Measurements from ENCODE around the gene MYRIP.

The MYRIP gene

DNA sequence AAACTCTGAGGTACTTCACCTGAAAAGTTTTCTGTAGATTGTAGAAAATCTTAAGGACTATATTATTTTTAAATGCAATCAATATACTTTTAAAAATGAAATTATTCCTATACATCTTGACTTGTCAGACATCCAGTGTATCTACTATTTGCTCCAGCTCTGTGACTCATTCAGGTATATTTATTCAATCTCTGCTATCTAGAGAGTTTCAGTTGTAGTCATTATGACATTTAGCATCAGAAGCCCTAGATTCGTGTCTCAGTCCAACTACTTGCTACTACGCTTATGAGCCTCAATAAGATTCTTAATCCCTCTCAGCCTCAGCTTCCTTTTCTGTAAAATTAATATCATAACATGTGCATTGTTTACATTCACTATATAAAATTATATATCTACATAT lies 477.8 kb downstream of the MYRIP start:
- Histone ChIP-seq H3K27me3 (replicated peaks; ENCODE audit: control insufficient read depth, insufficient read depth, low read length, poor library complexity, severe bottlenecking) (no peaks in the 10 kb centered on the region), H3K4me1 (ENCODE audit: control insufficient read depth, insufficient read depth, low read length, poor library complexity, severe bottlenecking) (no peaks in the 10 kb centered on the region), H3K4me3 (ENCODE audit: insufficient read depth, low read depth, low read length, poor library complexity, severe bottlenecking) (no peak overlapping the region), H3K27ac (ENCODE audit: insufficient read depth, low read length, poor library complexity, severe bottlenecking) (no peak overlapping the region), H3K36me3 (ENCODE audit: control insufficient read depth, insufficient read depth, low read length) (no peaks in the 10 kb centered on the region), H3K9me3 (ENCODE audit: control insufficient read depth, low read length) (no peaks in the 10 kb centered on the region)
- no peak for DNase-seq

DNA sequence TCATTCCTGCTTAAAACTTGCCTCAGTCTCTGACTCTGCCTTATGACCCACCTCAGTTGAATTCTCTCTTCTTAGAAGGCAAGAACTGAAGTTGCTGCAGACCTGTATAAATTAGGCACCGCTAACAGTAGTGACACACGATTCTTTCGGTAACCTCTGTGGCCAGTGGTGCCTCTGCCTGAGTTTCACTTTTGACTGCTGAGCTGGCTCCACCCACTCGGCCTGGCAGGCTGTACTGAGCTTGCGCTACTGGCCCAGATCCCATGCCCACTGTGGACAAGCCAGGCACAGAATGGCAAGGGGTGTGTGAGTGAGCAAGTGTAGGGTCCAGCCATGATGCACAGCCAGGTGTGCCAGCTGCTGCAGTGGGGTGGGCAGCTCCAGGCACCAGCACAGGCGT lies 481.0 kb downstream of the MYRIP start:
- DNase-seq = no peak
- no peaks in the 10 kb centered on the region for H3K36me3 ChIP-seq (ENCODE audit: control insufficient read depth, insufficient read depth, low read length)
- no peak overlapping the region for H3K27ac ChIP-seq (ENCODE audit: insufficient read depth, low read length, poor library complexity, severe bottlenecking)
- no peak overlapping the region for H3K4me3 ChIP-seq (ENCODE audit: insufficient read depth, low read depth, low read length, poor library complexity, severe bottlenecking)
- H3K4me1 ChIP-seq (ENCODE audit: control insufficient read depth, insufficient read depth, low read length, poor library complexity, severe bottlenecking) = no peaks in the 10 kb centered on the region
- no peaks in the 10 kb centered on the region for H3K9me3 ChIP-seq (ENCODE audit: control insufficient read depth, low read length)
- H3K27me3 ChIP-seq (replicated peaks; ENCODE audit: control insufficient read depth, insufficient read depth, low read length, poor library complexity, severe bottlenecking) = no peaks in the 10 kb centered on the region

DNA sequence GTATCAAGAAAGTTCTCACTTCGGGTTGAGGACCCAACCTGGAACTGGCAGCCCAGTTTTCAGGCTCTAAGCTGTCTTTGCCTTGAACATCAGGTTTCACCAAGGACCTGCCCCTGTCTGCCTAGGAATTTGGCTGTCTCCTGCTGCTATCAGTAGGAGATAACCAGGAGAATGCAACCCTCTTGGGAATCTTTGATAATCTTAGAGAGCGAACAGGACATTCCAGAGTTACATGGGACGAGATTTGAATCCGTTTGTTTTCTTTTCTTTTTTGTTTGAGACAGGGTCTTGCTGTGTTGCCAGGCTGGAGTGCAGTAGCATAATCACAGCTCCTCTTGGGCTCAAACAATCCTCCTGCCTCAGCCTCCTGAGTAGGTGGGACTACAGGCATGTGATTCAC lies 482.1 kb downstream of the MYRIP start:
- DNase-seq = no peak
- no peaks in the 10 kb centered on the region for H3K4me1 ChIP-seq (ENCODE audit: control insufficient read depth, insufficient read depth, low read length, poor library complexity, severe bottlenecking)
- H3K27me3 ChIP-seq (replicated peaks; ENCODE audit: control insufficient read depth, insufficient read depth, low read length, poor library complexity, severe bottlenecking) = no peaks in the 10 kb centered on the region
- no peaks in the 10 kb centered on the region for H3K9me3 ChIP-seq (ENCODE audit: control insufficient read depth, low read length)
- H3K4me3 ChIP-seq (ENCODE audit: insufficient read depth, low read depth, low read length, poor library complexity, severe bottlenecking) = no peak overlapping the region
- no peaks in the 10 kb centered on the region for H3K36me3 ChIP-seq (ENCODE audit: control insufficient read depth, insufficient read depth, low read length)
- no peak overlapping the region for H3K27ac ChIP-seq (ENCODE audit: insufficient read depth, low read length, poor library complexity, severe bottlenecking)

DNA sequence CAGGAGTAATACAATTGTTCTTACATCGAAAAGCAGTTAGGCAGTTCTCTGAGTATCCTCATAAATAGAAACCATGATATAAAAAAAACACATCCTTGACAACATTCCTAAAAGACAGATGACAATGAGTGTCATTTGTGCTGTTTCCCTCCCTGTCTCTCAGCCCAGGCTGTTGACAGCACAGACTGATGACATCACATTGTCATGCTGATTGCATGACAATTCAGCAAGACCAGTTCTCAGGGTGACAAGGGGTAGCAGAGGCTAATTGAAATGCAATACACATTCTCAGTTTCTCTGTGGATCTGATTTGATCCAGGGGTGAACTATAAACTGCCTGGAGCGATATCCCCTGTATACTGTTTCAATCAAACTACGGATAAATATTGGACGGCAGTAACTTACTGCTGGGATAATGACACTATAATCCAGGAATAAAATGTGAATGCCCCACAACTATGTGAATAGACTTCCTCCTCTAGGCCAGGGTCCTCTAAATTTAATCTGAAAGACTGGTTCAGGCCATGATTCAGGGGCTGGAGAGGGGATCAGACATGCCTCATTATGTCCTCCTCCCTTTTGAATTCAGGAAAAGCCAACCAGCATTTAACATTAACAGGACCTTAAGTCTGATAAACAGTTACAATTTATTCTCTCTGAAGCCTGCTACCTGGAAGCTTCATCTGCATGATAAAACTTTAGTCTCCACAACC lies 483.4 kb downstream of the MYRIP start:
- Histone ChIP-seq H3K9me3 (ENCODE audit: control insufficient read depth, low read length) (no peaks in the 10 kb centered on the region), H3K4me3 (ENCODE audit: insufficient read depth, low read depth, low read length, poor library complexity, severe bottlenecking) (no peak overlapping the region), H3K36me3 (ENCODE audit: control insufficient read depth, insufficient read depth, low read length) (no peaks in the 10 kb centered on the region), H3K4me1 (ENCODE audit: control insufficient read depth, insufficient read depth, low read length, poor library complexity, severe bottlenecking) (no peaks in the 10 kb centered on the region), H3K27me3 (replicated peaks; ENCODE audit: control insufficient read depth, insufficient read depth, low read length, poor library complexity, severe bottlenecking) (no peaks in the 10 kb centered on the region), H3K27ac (ENCODE audit: insufficient read depth, low read length, poor library complexity, severe bottlenecking) (no peak overlapping the region)
- no peak for DNase-seq

DNA sequence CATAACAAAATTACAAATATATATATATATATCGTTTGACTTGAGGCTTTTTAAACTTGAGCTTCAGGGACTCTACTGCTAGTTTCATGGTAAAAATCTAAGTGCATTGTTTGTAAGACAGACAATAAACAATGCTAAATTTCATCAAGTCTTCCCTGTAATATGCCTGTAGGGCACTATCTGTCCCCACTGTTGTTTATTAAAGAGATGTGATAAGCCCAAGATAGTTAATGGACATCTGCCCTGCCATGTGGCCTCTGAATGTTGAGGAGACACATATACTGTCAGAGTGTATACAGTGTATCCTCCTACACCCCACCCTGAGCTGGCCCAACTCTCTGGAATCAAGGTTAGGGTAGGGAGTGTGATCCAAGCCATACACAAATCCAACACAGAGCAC lies 485.0 kb downstream of the MYRIP start:
- Histone ChIP-seq H3K36me3 (ENCODE audit: control insufficient read depth, insufficient read depth, low read length) (no peaks in the 10 kb centered on the region), H3K4me1 (ENCODE audit: control insufficient read depth, insufficient read depth, low read length, poor library complexity, severe bottlenecking) (no peaks in the 10 kb centered on the region), H3K27ac (ENCODE audit: insufficient read depth, low read length, poor library complexity, severe bottlenecking) (no peak overlapping the region), H3K9me3 (ENCODE audit: control insufficient read depth, low read length) (no peaks in the 10 kb centered on the region), H3K4me3 (ENCODE audit: insufficient read depth, low read depth, low read length, poor library complexity, severe bottlenecking) (no peak overlapping the region), H3K27me3 (replicated peaks; ENCODE audit: control insufficient read depth, insufficient read depth, low read length, poor library complexity, severe bottlenecking) (no peaks in the 10 kb centered on the region)
- DNase-seq = no peak

DNA sequence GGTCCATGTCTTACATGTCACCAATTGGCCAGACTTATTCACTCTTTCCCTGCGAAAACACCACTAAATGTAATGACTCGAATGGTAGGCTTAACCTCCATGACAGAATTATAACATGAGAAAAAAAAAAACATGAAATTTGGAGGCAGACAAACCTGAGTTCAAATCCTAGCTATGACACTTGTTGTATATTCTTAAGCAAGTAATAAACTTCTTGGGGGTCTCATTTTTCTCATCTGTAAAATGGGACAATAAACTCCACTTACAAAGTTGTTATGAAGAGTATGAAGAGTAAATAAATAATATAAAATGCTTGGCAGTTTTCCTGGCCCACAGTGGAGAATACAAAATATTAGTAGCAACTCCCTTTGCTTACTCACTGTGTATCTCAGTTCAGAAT lies 488.7 kb downstream of the MYRIP start:
- Histone ChIP-seq H3K36me3 (ENCODE audit: control insufficient read depth, insufficient read depth, low read length) (no peaks in the 10 kb centered on the region), H3K4me1 (ENCODE audit: control insufficient read depth, insufficient read depth, low read length, poor library complexity, severe bottlenecking) (no peaks in the 10 kb centered on the region), H3K27ac (ENCODE audit: insufficient read depth, low read length, poor library complexity, severe bottlenecking) (no peak overlapping the region), H3K9me3 (ENCODE audit: control insufficient read depth, low read length) (no peaks in the 10 kb centered on the region), H3K4me3 (ENCODE audit: insufficient read depth, low read depth, low read length, poor library complexity, severe bottlenecking) (no peak overlapping the region), H3K27me3 (replicated peaks; ENCODE audit: control insufficient read depth, insufficient read depth, low read length, poor library complexity, severe bottlenecking) (no peaks in the 10 kb centered on the region)
- no peak for DNase-seq

DNA sequence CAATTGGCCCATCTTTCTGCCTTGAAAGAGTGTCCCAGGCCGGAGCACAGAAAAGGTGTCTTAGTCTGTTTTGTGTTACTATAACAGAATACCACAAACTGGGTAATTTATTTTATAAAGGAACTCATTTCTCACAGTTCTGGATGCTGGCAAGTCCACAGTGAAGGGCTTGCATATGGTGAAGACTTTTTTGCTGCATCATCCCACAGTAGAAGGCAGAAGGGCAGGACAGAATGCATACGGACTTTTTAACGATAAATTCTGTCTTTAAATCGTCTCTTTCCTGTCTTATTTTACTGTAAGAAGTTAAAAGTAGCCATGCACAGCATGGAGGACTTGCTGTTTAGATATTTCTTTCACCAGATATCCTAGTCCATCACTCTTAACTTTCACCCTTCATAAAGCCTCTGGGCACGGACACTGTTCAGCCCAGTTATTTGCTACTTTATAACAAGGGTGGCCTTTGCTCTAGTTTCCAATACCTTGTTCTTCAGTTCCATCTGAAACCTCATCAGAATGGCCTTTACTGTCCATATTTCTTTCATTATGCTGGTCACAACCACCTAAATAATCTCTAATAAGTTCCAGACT lies 489.8 kb downstream of the MYRIP start:
- Histone ChIP-seq H3K9me3 (ENCODE audit: control insufficient read depth, low read length) (no peaks in the 10 kb centered on the region), H3K36me3 (ENCODE audit: control insufficient read depth, insufficient read depth, low read length) (no peaks in the 10 kb centered on the region), H3K27ac (ENCODE audit: insufficient read depth, low read length, poor library complexity, severe bottlenecking) (no peak overlapping the region), H3K4me1 (ENCODE audit: control insufficient read depth, insufficient read depth, low read length, poor library complexity, severe bottlenecking) (no peaks in the 10 kb centered on the region), H3K27me3 (replicated peaks; ENCODE audit: control insufficient read depth, insufficient read depth, low read length, poor library complexity, severe bottlenecking) (no peaks in the 10 kb centered on the region), H3K4me3 (ENCODE audit: insufficient read depth, low read depth, low read length, poor library complexity, severe bottlenecking) (no peak overlapping the region)
- no peak for DNase-seq

DNA sequence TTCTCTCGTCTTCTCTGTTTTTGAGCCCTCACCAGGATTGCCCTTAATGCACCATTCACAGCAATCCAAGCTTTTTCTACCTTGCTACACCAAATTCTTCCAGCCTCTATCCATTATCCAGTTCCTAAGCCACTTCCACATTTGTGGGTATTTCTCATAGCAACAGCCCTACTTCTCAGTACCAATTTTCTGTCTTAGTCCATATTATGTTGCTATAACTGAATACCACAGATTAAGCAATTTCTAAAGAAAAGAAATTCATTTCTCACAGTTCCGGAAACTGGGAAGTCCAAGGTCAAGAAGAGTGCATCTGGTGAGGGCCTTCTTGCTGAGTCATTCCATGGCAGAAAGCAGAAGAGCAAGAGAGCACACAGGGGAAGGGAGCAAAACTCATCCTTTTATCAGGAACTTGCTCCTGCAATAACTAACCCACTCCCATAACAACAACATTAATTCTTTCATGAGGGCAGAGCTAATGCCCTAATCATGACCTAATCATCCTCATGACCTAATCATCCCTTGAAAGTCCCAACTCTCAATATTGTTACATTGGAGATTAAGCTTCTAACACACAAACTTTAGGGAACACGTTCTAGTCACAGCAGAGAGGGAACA lies 490.4 kb downstream of the MYRIP start:
- no peak overlapping the region for H3K27ac ChIP-seq (ENCODE audit: insufficient read depth, low read length, poor library complexity, severe bottlenecking)
- H3K36me3 ChIP-seq (ENCODE audit: control insufficient read depth, insufficient read depth, low read length) = no peaks in the 10 kb centered on the region
- no peaks in the 10 kb centered on the region for H3K4me1 ChIP-seq (ENCODE audit: control insufficient read depth, insufficient read depth, low read length, poor library complexity, severe bottlenecking)
- DNase-seq = no peak
- H3K9me3 ChIP-seq (ENCODE audit: control insufficient read depth, low read length) = no peaks in the 10 kb centered on the region
- no peaks in the 10 kb centered on the region for H3K27me3 ChIP-seq (replicated peaks; ENCODE audit: control insufficient read depth, insufficient read depth, low read length, poor library complexity, severe bottlenecking)
- H3K4me3 ChIP-seq (ENCODE audit: insufficient read depth, low read depth, low read length, poor library complexity, severe bottlenecking) = no peak overlapping the region

DNA sequence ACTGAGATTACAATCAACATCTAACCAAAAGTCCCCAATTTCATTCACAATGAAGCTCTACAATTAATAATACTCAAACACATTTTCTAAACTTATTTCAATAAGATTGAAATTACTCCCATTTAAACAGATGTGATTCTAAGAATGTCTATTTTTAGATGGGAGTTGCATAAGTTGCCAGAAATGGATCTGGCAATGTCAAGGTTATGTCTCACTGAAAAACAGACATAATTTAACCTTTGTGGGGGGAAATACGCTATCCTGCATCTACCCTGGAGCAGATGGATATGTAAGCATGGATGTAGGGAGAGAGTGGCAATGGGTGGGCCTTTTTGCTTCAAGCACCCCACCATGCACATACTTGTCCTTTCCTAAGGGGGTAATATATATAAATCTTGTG lies 493.4 kb downstream of the MYRIP start:
- H3K4me3 ChIP-seq (ENCODE audit: insufficient read depth, low read depth, low read length, poor library complexity, severe bottlenecking) = no peak overlapping the region
- no peaks in the 10 kb centered on the region for H3K9me3 ChIP-seq (ENCODE audit: control insufficient read depth, low read length)
- no peak overlapping the region for H3K27ac ChIP-seq (ENCODE audit: insufficient read depth, low read length, poor library complexity, severe bottlenecking)
- no peaks in the 10 kb centered on the region for H3K36me3 ChIP-seq (ENCODE audit: control insufficient read depth, insufficient read depth, low read length)
- H3K27me3 ChIP-seq (replicated peaks; ENCODE audit: control insufficient read depth, insufficient read depth, low read length, poor library complexity, severe bottlenecking) = no peaks in the 10 kb centered on the region
- no peaks in the 10 kb centered on the region for H3K4me1 ChIP-seq (ENCODE audit: control insufficient read depth, insufficient read depth, low read length, poor library complexity, severe bottlenecking)
- DNase-seq = no peak

DNA sequence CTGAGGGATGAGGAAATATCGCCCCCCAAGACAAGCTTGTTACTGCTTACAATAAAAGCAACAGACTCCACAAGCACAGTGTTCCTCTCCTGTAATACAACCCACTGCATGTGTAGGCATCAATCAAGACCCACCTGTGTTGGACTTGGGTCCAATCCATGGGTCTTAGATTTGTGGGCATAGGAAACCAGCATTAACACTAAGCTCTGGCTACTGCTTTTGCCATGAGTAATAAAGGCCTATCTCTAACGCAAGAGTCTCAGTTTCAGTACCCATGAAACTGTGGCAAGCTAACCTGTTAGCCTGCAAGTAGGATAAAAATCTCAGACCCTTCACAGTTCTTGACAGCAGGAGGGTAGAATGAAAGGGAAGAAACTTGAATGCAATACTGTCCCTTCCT lies 494.9 kb downstream of the MYRIP start:
- no peaks in the 10 kb centered on the region for H3K27me3 ChIP-seq (replicated peaks; ENCODE audit: control insufficient read depth, insufficient read depth, low read length, poor library complexity, severe bottlenecking)
- H3K4me3 ChIP-seq (ENCODE audit: insufficient read depth, low read depth, low read length, poor library complexity, severe bottlenecking) = no peak overlapping the region
- no peak overlapping the region for H3K27ac ChIP-seq (ENCODE audit: insufficient read depth, low read length, poor library complexity, severe bottlenecking)
- DNase-seq = no peak
- no peaks in the 10 kb centered on the region for H3K36me3 ChIP-seq (ENCODE audit: control insufficient read depth, insufficient read depth, low read length)
- no peaks in the 10 kb centered on the region for H3K9me3 ChIP-seq (ENCODE audit: control insufficient read depth, low read length)
- peaks cover 4% of the 10 kb centered on the region for H3K4me1 ChIP-seq (ENCODE audit: control insufficient read depth, insufficient read depth, low read length, poor library complexity, severe bottlenecking)

All from effector memory CD4-positive, alpha-beta T cell (primary cell).